GM19455 (cell line): ENCODE measurements around the gene PROK1.

Experiments used
- ATAC-seq: cut with Tn5 transposase; IDR thresholded peaks from one replicate; pipeline ENCODE4 v1.9.1; 2021; ENCODE audit not compliant: unreplicated experiment

PROK1 gene

GRCh38 chr1:110464340-110464739 is 13.4 kb downstream of the PROK1 start:
- ATAC-seq = no peak

GRCh38 chr1:110465038-110465813 is 14.3 kb downstream of the PROK1 start:
- no peak for ATAC-seq

- no peak for ATAC-seq
Observed at GRCh38 chr1:110465814-110466380, 14.9 kb downstream of the PROK1 start.

- no peak for ATAC-seq
Observed at GRCh38 chr1:110466646-110467280, 15.8 kb downstream of the PROK1 start.

GRCh38 chr1:110471131-110471530 is 20.2 kb downstream of the PROK1 start:
- ATAC-seq = no peak

- no peak for ATAC-seq
Observed at GRCh38 chr1:110472546-110472945, 21.6 kb downstream of the PROK1 start.

GRCh38 chr1:110474444-110474843 is 23.5 kb downstream of the PROK1 start:
- no peak for ATAC-seq

GRCh38 chr1:110475362-110476027 is 24.5 kb downstream of the PROK1 start:
- ATAC-seq = no peak

- ATAC-seq = no peak
Observed at GRCh38 chr1:110476028-110476765, 25.2 kb downstream of the PROK1 start.

- ATAC-seq = no peak
Observed at GRCh38 chr1:110477041-110477440, 26.1 kb downstream of the PROK1 start.

- ATAC-seq = no peak
Observed at GRCh38 chr1:110477445-110477957, 26.6 kb downstream of the PROK1 start.

- ATAC-seq = no peak
Observed at GRCh38 chr1:110477967-110478640, 27.2 kb downstream of the PROK1 start.

GRCh38 chr1:110478886-110479285 is 27.9 kb downstream of the PROK1 start:
- ATAC-seq = no peak

GRCh38 chr1:110480356-110481096 is 29.6 kb downstream of the PROK1 start:
- ATAC-seq = no peak

GRCh38 chr1:110481968-110482623 is 31.1 kb downstream of the PROK1 start:
- ATAC-seq = no peak

GRCh38 chr1:110482662-110483307 is 31.8 kb downstream of the PROK1 start:
- ATAC-seq = no peak

GRCh38 chr1:110483308-110483685 is 32.3 kb downstream of the PROK1 start:
- no peak for ATAC-seq

GRCh38 chr1:110484801-110485200 is 33.9 kb downstream of the PROK1 start:
- ATAC-seq = no peak

GRCh38 chr1:110485725-110486124 is 34.8 kb downstream of the PROK1 start:
- no peak for ATAC-seq
